Measurements from ENCODE around the gene CTRL.

Gene CTRL

GRCh38 chr16:67967183-67967957, 35.7 kb upstream of the CTRL start:
- H3K27ac ChIP-seq (ENCODE audit: extremely low read depth, low read depth, low read length): peak overlapping the region; percentile 80; the same call in 1 of the 2 replicates
- CTCF ChIA-PET: interaction anchor here (0.6 to 1.2 kb wide), 4 partner anchors 19 to 127 kb away, joined by 3 to 6 read pairs (median 4); no protein-coding TSS in a partner anchor
- no peaks in the 10 kb centered on the region; the same call in none of the 2 replicates for H3K4me1 ChIP-seq (ENCODE audit: control insufficient read depth, insufficient read depth, low read length)
- peaks cover 0 to 37% of the 10 kb centered on the region in 2 experiments; a peak in 2 of 3 replicates for H3K36me3 ChIP-seq (ENCODE audit: control insufficient read depth in 2 of 2, insufficient read depth in 1 of 2, low read length in 2 of 2)
- peak overlapping the region; percentile 68 for H3K4me3 ChIP-seq (ENCODE audit: low read depth, low read length)
- TF ChIP-seq ZNF2 (tag by site-specific recombination; IDR thresholded peaks at IDR 0.05) (peak; percentile 18; the same call in 1 of the 2 replicates), ZIC2 (tag by site-specific recombination; IDR thresholded peaks at IDR 0.05) (peak; percentile 10; the same call in 1 of the 2 replicates), PRDM10 (tag by site-specific recombination; IDR thresholded peaks at IDR 0.05) (no peak), YY1 (tag by site-specific recombination; IDR thresholded peaks at IDR 0.05) (no peak), BCL11B (tag by site-specific recombination; IDR thresholded peaks at IDR 0.05; ENCODE audit: low read depth) (no peak), ZNF335 (tag by site-specific recombination; conservative IDR thresholded peaks at IDR 0.05) (peak; percentile 49; the same call in 1 of the 2 replicates), SP2 (tag by site-specific recombination; IDR thresholded peaks at IDR 0.05) (peak; percentile 29; the same call in 1 of the 2 replicates), HOXD13 (CRISPR knock-in tag; IDR thresholded peaks at IDR 0.05; ENCODE audit: borderline replicate concordance) (no peak), ZNF677 (tag by site-specific recombination; IDR thresholded peaks at IDR 0.05) (peak; percentile 35; the same call in 1 of the 2 replicates), ZNF341 (tag by site-specific recombination; IDR thresholded peaks at IDR 0.05; ENCODE audit: low read depth) (peak; percentile 60), ZNF223 (tag by site-specific recombination; IDR thresholded peaks at IDR 0.05) (no peak), ZNF10 (tag by site-specific recombination; IDR thresholded peaks at IDR 0.05) (0 out of 2 replicates have a peak, but pooled peaks have one; percentile 20), GLIS1 (tag by site-specific recombination; IDR thresholded peaks at IDR 0.05) (peak; percentile 56)
- POLR2A ChIA-PET: interaction anchor here (0.6 to 2.3 kb wide), 11 partner anchors 16 to 277 kb away, joined by 3 to 13 read pairs (median 6); partner anchors contain the start of genes DDX28, DUS2, PLA2G15 and PSMB10
- no peaks in the 10 kb centered on the region for H3K9me3 ChIP-seq (ENCODE audit: control insufficient read depth, insufficient read depth, low read depth, low read length)

DNA sequence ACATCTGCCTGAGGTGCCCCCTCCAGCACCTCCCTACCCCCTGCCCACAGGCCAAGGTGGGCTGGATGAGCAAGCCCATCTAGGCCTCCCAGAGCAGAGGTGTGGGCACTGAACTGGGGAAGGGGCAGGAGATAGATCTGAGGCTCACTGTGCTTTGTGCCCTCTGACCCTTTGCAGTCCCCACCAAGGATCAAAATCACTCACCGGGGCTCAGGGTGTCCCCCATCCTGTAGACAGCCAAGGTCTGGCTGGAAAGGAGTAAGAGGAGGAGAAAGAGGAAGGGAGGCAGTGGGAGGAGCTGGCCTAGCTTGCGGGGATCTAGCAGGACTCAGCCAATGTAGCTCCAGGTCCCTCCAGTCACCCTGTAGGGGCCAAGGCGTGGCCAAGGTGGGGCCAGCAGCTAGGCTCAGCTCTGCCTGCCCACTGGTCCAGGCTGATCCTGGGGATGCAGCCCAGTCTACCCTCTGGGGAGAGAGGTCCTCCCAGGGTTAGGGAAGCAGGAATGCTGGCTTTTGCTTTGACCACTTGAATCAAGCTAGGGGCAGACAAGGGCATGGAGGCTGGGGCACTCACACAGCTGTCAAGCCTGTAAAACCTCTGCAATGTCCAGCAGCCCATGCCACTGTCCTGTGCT, 35.0 kb upstream of the CTRL start:
- no peaks in the 10 kb centered on the region for H3K9me3 ChIP-seq (ENCODE audit: control insufficient read depth, insufficient read depth, low read depth, low read length)
- ChIA-PET POLR2A (interaction anchor here (0.6 to 2.3 kb wide), 11 partner anchors 16 to 278 kb away, joined by 3 to 13 read pairs (median 6); partner anchors contain the start of genes DDX28, DUS2, PLA2G15 and PSMB10), CTCF (interaction anchor here (0.6 to 1.2 kb wide), 4 partner anchors 19 to 128 kb away, joined by 3 to 6 read pairs (median 4); no protein-coding TSS in a partner anchor)
- H3K4me3 ChIP-seq (ENCODE audit: low read depth, low read length): peak overlapping the region; percentile 68
- peaks cover 0 to 44% of the 10 kb centered on the region in 2 experiments; a peak in 2 of 3 replicates for H3K36me3 ChIP-seq (ENCODE audit: control insufficient read depth in 2 of 2, insufficient read depth in 1 of 2, low read length in 2 of 2)
- H3K4me1 ChIP-seq (ENCODE audit: control insufficient read depth, insufficient read depth, low read length): no peaks in the 10 kb centered on the region; the same call in none of the 2 replicates
- peak overlapping the region; percentile 62 for H3K27ac ChIP-seq (ENCODE audit: extremely low read depth, low read depth, low read length)
- TF ChIP-seq, protein P1, sequence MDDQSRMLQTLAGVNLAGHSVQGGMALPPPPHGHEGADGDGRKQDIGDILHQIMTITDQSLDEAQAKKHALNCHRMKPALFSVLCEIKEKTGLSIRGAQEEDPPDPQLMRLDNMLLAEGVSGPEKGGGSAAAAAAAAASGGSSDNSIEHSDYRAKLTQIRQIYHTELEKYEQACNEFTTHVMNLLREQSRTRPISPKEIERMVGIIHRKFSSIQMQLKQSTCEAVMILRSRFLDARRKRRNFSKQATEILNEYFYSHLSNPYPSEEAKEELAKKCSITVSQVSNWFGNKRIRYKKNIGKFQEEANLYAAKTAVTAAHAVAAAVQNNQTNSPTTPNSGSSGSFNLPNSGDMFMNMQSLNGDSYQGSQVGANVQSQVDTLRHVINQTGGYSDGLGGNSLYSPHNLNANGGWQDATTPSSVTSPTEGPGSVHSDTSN (CRISPR knock-in tag; IDR thresholded peaks at IDR 0.05): no peak
- TF ChIP-seq, protein P2, sequence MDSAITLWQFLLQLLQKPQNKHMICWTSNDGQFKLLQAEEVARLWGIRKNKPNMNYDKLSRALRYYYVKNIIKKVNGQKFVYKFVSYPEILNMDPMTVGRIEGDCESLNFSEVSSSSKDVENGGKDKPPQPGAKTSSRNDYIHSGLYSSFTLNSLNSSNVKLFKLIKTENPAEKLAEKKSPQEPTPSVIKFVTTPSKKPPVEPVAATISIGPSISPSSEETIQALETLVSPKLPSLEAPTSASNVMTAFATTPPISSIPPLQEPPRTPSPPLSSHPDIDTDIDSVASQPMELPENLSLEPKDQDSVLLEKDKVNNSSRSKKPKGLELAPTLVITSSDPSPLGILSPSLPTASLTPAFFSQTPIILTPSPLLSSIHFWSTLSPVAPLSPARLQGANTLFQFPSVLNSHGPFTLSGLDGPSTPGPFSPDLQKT (IDR thresholded peaks at IDR 0.05; ENCODE audit: borderline replicate concordance, low read depth, low read length): no peak
- TF ChIP-seq ZNF404 (tag by site-specific recombination; IDR thresholded peaks at IDR 0.05): no peak
- no peak for TF ChIP-seq ZNF19 (tag by site-specific recombination; IDR thresholded peaks at IDR 0.05; ENCODE audit: low read depth)
- TF ChIP-seq KLF1 (tag by site-specific recombination; IDR thresholded peaks at IDR 0.05): peak; percentile 68
- no peak for TF ChIP-seq HOXA7 (CRISPR knock-in tag; IDR thresholded peaks at IDR 0.05; ENCODE audit: borderline replicate concordance)
- TF ChIP-seq ZNF548 (tag by site-specific recombination; IDR thresholded peaks at IDR 0.05): no peak
- TF ChIP-seq ZNF544 (tag by site-specific recombination; IDR thresholded peaks at IDR 0.05): no peak
- TF ChIP-seq SP2 (tag by site-specific recombination; IDR thresholded peaks at IDR 0.05): peak; percentile 60
- TF ChIP-seq, protein P3, sequence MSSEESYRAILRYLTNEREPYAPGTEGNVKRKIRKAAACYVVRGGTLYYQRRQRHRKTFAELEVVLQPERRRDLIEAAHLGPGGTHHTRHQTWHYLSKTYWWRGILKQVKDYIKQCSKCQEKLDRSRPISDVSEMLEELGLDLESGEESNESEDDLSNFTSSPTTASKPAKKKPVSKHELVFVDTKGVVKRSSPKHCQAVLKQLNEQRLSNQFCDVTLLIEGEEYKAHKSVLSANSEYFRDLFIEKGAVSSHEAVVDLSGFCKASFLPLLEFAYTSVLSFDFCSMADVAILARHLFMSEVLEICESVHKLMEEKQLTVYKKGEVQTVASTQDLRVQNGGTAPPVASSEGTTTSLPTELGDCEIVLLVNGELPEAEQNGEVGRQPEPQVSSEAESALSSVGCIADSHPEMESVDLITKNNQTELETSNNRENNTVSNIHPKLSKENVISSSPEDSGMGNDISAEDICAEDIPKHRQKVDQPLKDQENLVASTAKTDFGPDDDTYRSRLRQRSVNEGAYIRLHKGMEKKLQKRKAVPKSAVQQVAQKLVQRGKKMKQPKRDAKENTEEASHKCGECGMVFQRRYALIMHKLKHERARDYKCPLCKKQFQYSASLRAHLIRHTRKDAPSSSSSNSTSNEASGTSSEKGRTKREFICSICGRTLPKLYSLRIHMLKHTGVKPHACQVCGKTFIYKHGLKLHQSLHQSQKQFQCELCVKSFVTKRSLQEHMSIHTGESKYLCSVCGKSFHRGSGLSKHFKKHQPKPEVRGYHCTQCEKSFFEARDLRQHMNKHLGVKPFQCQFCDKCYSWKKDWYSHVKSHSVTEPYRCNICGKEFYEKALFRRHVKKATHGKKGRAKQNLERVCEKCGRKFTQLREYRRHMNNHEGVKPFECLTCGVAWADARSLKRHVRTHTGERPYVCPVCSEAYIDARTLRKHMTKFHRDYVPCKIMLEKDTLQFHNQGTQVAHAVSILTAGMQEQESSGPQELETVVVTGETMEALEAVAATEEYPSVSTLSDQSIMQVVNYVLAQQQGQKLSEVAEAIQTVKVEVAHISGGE (tag by site-specific recombination; conservative IDR thresholded peaks at IDR 0.05; ENCODE audit: low read depth): no peak
- TF ChIP-seq ZNF433 (tag by site-specific recombination; IDR thresholded peaks at IDR 0.05; ENCODE audit: low read depth): no peak

All from HEK293 (cell line).